NCI-H748 treated with DMSO at 0.1 percent for 48 hours (cell line): Measurements from ENCODE around the gene RPTOR.
"Not testable (repeated sequence)": the region's sequence is repeated elsewhere in the genome, so short reads cannot be mapped to it uniquely, and the experiment has no call there.

Experiments
- DNase-seq: peaks from one replicate; lab custom pipeline; 2025; lab: John Stamatoyannopoulos, UW

The RPTOR gene

DNA sequence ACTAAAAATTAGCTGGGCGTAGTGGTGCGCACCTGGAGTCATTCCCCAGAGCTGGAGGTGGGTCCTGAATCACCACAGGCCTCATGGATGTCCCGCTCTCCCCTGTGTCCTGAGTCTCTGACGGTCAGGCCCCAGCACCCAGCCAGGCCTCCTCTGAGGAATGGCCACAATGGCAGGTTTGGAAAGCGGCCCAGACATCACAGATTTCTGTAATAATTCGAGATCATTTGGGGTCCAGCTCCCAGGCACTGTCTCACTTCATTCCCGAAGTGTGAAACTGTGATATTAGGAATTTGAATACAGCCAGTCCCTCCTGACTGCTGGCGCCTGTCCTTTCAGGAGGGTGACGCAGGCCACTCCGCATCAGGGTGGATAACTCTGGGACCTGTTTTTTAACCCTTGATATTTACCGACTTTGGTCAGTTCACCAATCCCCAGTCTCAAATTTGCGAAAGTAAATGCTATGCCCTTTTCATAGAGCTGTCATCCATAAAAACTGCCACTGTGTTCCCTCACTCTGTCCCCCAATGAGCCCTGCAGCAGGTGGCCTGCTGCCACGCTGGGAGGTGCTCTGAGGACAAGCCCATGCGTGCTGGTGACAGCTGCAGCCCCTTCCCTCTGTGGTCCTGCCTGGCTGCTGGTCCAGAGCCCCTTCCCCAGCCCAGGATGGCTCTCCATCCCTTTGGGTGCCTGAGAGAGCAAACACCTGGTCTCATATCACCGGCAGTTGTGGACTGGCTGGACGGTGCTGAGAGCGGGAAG, 28.3 kb upstream of the RPTOR start:
- DNase-seq, result no peak

- no peak for DNase-seq
Measured at GRCh38 chr17:80517641-80518040, 27.0 kb upstream of the RPTOR start.

DNA sequence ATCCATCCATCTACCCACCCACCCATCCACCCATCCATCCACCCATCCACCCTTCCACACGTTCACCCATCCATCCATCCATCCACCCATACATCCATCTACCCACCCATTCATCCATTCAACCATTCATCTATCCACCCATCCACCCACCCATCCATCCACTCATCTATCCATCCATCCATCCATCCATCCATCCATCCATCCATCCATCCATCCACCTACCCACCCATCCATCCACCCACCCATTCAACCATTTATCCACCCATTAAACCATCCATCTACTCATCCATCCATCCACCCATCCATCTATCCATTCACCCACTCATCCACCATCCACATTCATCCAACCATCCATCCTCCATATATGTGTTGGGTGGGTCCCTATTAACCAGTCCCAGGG, 26.2 kb upstream of the RPTOR start:
- DNase-seq, result no peak

- DNase-seq, result no peak
Measured at GRCh38 chr17:80519091-80519781, 25.4 kb upstream of the RPTOR start.

DNA sequence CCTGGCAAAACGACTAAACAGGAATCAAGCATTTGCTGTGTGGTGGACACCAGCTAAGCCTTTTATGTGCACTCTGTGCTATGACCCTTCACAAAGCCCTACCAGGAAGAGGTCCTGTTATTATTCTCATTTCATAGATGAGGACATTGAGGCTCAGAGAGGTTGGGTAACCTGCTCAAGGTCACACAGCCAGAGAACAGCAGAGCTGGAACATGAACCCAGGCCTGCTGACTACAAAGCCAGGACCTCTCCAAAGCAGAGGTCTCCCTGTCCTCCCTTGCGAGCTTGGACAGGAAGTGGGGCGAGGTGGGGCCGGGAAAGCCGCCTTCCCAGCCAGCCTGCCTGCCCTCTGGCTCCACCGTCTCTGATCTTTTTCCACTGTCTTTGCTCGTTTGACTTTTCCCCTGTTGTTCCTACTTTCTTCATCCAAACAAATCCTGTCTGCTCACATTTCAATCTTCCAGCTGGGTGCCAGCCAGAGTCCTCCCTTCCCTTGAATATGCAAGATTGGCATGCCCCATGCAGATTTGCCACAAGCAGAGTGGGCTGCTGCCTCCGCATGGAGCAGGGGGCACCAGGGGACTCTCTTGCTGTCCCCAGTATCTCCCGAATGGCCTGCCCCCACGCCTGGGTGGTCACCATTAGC, 23.7 kb upstream of the RPTOR start:
- no peak for DNase-seq

GRCh38 chr17:80523054-80523744, 21.4 kb upstream of the RPTOR start:
- DNase-seq, result no peak

DNA sequence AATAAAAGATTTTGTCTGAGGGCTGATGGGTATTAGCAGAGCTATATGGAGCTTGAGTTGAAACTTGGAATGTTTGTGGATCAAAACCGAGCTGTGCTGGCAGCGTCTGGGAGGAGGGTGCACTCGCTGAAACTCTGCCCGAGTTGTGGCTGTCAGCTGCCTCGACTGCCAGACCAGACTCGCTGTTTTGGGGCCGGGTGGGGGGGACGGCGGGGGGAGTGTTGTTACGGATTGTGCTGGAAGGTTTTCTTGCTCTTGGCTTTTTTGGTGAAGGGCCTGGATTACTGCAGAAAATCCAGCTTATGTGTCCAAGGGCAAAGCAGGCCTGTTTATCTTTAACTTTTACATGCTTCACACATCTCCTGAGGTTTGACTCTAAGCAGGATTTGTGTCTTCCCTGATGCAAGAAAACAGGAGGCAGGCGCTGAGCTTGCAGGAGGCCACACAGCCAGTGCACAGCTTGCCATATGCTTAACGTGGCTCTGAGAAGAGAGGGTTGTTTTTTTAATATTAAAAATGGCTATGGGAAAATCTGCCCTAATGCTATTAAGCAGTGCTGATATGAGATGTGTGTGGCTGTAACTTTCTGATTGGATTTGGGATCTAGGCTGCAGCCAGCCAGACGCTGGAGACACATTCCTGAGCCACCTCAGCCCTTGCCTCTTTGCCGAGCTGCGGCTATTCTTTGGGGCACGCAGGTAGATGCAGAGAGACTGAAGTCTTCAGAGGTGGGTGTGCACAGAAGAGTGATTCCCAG, 20.5 kb upstream of the RPTOR start:
- no peak for DNase-seq

DNA sequence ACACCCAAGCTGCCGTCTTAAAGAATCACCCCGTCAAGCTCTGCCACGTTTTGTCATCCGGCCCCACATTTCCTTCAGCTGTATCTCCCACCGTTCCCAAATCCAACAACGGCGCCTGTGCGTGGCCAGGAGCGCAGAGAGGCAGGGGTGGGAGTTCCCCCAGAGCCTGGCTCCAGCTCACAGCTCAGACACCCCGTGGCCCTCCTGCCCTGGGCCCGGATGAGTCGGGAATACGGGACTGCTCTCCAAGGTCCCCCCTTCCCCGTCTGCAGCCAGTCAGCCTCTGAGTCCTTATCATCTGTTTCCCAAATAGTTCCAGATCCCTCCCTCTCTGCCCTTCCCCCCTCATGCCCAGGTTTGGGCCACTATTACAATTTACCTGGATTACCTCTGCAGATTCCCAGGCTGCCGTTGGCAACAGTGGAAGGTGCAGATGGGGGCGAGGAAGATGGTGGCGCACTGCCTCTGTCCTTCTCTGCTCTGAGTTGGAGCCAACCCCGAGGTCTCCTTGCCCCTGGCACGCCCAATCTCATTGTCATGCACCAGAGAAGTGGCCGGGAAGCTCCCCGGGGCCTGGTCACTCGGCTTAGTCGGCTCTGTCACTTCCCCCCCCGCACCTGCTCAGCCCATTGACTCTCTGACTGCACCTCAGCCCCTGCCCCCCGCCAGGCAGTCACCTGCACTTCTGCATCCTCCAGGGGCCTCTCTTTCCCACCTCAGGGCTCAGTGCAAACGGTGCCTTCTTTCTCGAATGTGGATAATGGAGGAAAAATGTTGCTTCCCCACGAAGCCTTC, 18.3 kb upstream of the RPTOR start:
- no peak for DNase-seq

GRCh38 chr17:80527016-80527645, 17.5 kb upstream of the RPTOR start:
- DNase-seq, result no peak

DNA sequence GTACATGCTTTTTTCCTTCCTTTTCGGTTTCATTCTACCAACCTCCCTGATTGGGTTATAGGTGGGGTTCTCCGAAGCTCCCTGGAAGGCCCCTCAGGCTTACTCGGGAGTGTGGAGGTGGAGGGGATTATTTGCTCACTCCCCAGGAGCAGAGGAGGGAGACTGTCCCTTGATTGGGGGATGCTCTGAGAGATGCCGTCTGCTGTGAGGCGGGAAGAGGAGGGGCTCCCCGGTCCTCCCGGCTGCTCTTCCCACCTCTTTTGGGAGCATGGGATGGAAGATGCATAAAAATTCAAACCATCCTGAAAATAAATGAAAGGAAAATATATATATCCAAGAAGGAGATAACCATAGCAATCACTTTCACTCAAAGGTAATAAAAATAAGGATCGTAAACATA, 16.1 kb upstream of the RPTOR start:
- no peak for DNase-seq

- DNase-seq, result no peak
Measured at GRCh38 chr17:80529104-80529903, 15.3 kb upstream of the RPTOR start.

DNA sequence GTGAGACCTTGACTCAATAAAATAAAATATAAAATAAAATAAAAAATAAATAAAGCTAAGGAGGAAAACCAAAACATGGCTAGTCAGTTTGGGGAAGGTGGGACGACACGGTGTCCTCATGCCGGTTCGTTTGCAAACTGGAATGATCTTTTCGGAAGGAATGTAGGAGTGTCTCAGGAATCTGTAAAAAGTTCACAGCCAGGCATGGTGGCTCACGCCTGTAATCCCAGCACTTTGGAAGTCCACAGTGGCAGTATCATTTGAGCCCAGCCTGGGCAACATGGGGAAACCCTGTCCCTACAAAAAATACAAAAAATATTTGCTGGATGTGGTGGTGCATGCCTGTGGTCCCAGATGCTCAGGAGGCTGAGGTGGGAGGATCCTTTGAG, 14.7 kb upstream of the RPTOR start:
- no peak for DNase-seq

GRCh38 chr17:80531400-80531799, 13.2 kb upstream of the RPTOR start:
- DNase-seq, result no peak

- not testable (repeated sequence) for DNase-seq
Measured at GRCh38 chr17:80537386-80537785, 7.3 kb upstream of the RPTOR start.

- DNase-seq, result no peak
Measured at GRCh38 chr17:80538484-80538883, 6.2 kb upstream of the RPTOR start.

- DNase-seq, result no peak
Measured at GRCh38 chr17:80539022-80539641, 5.5 kb upstream of the RPTOR start.

DNA sequence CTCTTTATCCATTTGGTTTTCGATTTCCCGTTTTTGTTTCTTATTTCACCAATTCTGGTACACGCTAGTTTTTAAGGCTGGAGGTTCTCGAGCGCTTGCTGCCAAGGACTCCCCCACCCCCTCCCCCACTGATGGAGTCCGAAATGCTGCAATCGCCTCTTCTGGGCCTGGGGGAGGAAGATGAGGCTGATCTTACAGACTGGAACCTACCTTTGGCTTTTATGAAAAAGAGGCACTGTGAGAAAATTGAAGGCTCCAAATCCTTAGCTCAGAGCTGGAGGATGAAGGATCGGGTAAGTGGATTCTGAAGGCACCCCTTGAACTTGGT, 825 bp downstream of the RPTOR start:
- DNase-seq, result no peak

GRCh38 chr17:80546267-80546666, 1.6 kb downstream of the RPTOR start:
- DNase-seq, result no peak

DNA sequence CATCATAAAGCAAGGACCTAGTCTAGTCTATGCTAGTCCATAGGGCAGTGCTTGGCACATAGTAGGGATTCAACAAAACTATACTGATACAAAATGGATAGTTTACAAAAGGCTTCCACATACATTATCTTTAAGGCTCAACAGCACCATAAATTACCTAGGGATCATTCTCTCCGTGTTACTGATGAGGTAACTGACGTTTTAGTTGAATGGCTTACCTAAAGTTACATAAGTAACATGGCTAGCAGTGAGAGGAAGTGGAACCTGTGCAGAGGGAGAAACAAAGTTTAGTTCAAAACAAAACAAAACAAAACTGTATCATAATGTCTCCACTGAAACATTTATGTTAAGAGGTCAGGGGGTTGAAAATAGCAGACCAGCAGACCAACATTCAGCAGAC, 7.9 kb downstream of the RPTOR start:
- no peak for DNase-seq
